Effector memory CD4-positive, alpha-beta T cell (primary cell): ENCODE measurements around the gene GLS.

ENCODE experiments used
- DNase-seq, 3 donors: peaks; one replicate each; pipeline ENCODE4 v3.0.0-alpha.2; 2020
- H3K27ac ChIP-seq: 2 replicates; pipeline ENCODE4 v1.7.0; 2013; ENCODE audit warnings: mild to moderate bottlenecking, low read length, moderate library complexity; ENCODE audit not compliant: insufficient read depth, poor library complexity, severe bottlenecking
- H3K27me3 ChIP-seq: replicated peaks from 2 replicates; pipeline ENCODE4 v1.7.0; 2013; ENCODE audit warnings: mild to moderate bottlenecking, low read length; ENCODE audit not compliant: insufficient read depth, control insufficient read depth, poor library complexity, severe bottlenecking
- H3K36me3 ChIP-seq: 2 replicates; pipeline ENCODE4 v1.7.0; 2013; ENCODE audit warnings: mild to moderate bottlenecking, low read length, moderate library complexity; ENCODE audit not compliant: control insufficient read depth, insufficient read depth
- H3K4me1 ChIP-seq: 2 replicates; pipeline ENCODE4 v1.7.0; 2013; ENCODE audit warnings: low read length, mild to moderate bottlenecking; ENCODE audit not compliant: control insufficient read depth, insufficient read depth, poor library complexity, severe bottlenecking
- H3K4me3 ChIP-seq: 2 replicates; pipeline ENCODE4 v1.7.0; 2013; ENCODE audit warnings: low read length, low read depth, mild to moderate bottlenecking; ENCODE audit not compliant: insufficient read depth, poor library complexity, severe bottlenecking
- H3K9me3 ChIP-seq: 2 replicates; pipeline ENCODE4 v1.7.0; 2013; ENCODE audit warnings: mild to moderate bottlenecking, low read length, moderate library complexity; ENCODE audit not compliant: control insufficient read depth

Gene GLS

GRCh38 chr2:190903693-190904450, 23.3 kb downstream of the GLS start:
- no peaks in the 10 kb centered on the region for H3K9me3 ChIP-seq
- H3K4me3 ChIP-seq = no peak overlapping the region
- DNase-seq = no peak
- no peaks in the 10 kb centered on the region for H3K27me3 ChIP-seq
- H3K36me3 ChIP-seq = peaks cover 29% of the 10 kb centered on the region
- no peaks in the 10 kb centered on the region for H3K4me1 ChIP-seq
- H3K27ac ChIP-seq = no peak overlapping the region

DNA sequence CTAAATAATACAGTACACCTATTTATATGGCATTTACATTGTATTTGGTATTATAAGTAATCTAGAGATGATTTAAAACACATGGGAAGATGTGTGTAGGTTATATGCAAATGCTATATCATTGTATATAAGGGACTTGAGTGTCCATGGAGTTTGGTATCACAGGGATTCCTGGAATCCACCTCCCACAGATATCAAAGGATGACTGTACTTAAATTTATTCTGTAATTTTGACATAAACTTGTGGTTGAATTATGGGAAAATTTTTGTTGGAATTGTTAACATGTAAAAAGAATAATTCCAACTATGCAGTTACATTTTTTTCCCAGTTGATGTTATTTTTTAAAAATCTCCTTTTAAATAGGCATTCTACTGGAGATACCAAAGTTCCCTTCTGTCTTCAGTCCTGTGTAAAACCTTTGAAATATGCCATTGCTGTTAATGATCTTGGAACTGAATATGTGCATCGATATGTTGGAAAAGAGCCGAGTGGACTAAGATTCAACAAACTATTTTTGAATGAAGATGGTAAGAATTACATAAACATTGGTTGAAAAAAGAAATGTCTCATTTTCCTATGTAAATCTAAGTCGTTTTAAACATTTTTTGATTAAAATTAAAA, 24.1 kb downstream of the GLS start:
- DNase-seq = no peak
- Histone ChIP-seq H3K27ac (no peak overlapping the region), H3K9me3 (no peaks in the 10 kb centered on the region), H3K4me3 (no peak overlapping the region), H3K4me1 (no peaks in the 10 kb centered on the region), H3K27me3 (no peaks in the 10 kb centered on the region), H3K36me3 (peaks cover 29% of the 10 kb centered on the region)

DNA sequence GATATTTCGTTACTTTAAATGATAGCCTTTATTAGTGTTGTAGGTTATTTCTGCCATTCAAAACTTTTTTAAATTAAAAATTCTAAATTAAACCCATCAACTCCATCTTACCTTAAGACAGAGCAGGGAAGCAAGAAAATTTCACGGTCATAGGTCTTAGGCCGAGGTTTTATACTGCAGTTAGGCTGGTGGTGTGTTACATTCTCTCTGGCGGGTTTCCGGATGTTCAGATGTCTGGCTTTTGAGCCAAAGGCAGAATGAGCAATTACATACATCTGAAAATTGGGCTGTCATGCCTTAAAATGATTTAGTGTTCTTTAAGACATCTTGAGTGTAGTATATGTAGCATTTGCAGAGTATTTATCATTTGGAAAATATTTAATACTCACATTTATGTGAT, 27.9 kb downstream of the GLS start:
- Histone ChIP-seq H3K27ac (no peak overlapping the region), H3K27me3 (no peaks in the 10 kb centered on the region), H3K4me3 (no peak overlapping the region), H3K36me3 (peaks cover 22% of the 10 kb centered on the region), H3K4me1 (no peaks in the 10 kb centered on the region), H3K9me3 (no peaks in the 10 kb centered on the region)
- no peak for DNase-seq

DNA sequence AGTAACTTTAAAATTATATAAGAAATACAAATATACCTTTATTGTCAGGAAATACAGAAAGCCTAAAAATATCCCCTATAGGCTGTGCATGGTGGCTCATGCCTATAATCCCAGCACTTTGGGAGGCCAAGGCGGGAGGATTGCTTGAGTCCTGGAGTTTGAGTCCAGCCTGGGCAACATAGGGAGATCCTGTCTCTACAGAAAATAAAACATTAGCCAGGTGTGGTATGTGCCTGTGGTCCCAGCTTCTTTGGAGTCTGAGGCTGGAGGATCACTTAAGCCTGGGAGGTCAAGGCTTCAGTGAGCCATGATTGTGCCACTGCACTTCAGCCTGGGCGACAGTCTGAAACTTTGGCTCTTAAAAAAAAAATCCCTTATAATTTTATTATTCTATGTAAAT, 29.1 kb downstream of the GLS start:
- DNase-seq = no peak
- Histone ChIP-seq H3K4me1 (no peaks in the 10 kb centered on the region), H3K4me3 (no peak overlapping the region), H3K9me3 (no peaks in the 10 kb centered on the region), H3K36me3 (peaks cover 26% of the 10 kb centered on the region), H3K27me3 (no peaks in the 10 kb centered on the region), H3K27ac (no peak overlapping the region)

GRCh38 chr2:190910341-190911136, 29.9 kb downstream of the GLS start:
- no peaks in the 10 kb centered on the region for H3K27me3 ChIP-seq
- no peak overlapping the region for H3K4me3 ChIP-seq
- peaks cover 27% of the 10 kb centered on the region for H3K36me3 ChIP-seq
- no peak for DNase-seq
- no peaks in the 10 kb centered on the region for H3K4me1 ChIP-seq
- H3K9me3 ChIP-seq = no peaks in the 10 kb centered on the region
- no peak overlapping the region for H3K27ac ChIP-seq

DNA sequence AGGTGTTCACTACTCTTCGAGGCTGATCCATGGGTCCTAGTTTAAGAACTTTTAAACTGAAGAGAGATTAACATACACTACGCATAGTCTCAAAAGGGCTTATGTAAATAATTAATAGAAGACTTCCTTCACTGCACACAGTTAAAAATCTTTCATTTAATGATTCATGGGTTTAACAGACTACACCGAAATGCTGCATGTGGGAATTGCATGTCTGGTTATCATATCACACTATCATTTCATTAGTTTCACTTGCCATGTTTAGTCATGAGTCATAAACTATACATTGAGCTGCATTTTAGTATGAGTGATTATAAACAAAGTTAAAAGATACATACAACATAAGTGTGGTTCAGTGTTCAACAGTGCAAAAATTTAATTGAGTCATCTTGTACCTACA, 31.2 kb downstream of the GLS start:
- H3K4me1 ChIP-seq = no peaks in the 10 kb centered on the region
- no peaks in the 10 kb centered on the region for H3K27me3 ChIP-seq
- no peak for DNase-seq
- H3K27ac ChIP-seq = no peak overlapping the region
- H3K4me3 ChIP-seq = no peak overlapping the region
- H3K36me3 ChIP-seq = peaks cover 35% of the 10 kb centered on the region
- H3K9me3 ChIP-seq = no peaks in the 10 kb centered on the region

- no peak for DNase-seq
Measured at GRCh38 chr2:190912726-190913125, 32.1 kb downstream of the GLS start.

GRCh38 chr2:190913725-190914124, 33.1 kb downstream of the GLS start:
- no peaks in the 10 kb centered on the region for H3K4me1 ChIP-seq
- H3K9me3 ChIP-seq = no peaks in the 10 kb centered on the region
- H3K36me3 ChIP-seq = peaks cover 41% of the 10 kb centered on the region
- no peak overlapping the region for H3K27ac ChIP-seq
- DNase-seq = no peak
- H3K4me3 ChIP-seq = no peak overlapping the region
- H3K27me3 ChIP-seq = no peaks in the 10 kb centered on the region

More at GRCh38 chr2:190912726-190913125, 32.1 kb downstream of the GLS start:
- no peaks in the 10 kb centered on the region for H3K27me3 ChIP-seq
- H3K27ac ChIP-seq = no peak overlapping the region
- H3K9me3 ChIP-seq = no peaks in the 10 kb centered on the region
- H3K4me3 ChIP-seq = no peak overlapping the region
- no peaks in the 10 kb centered on the region for H3K4me1 ChIP-seq
- peaks cover 38% of the 10 kb centered on the region for H3K36me3 ChIP-seq

DNA sequence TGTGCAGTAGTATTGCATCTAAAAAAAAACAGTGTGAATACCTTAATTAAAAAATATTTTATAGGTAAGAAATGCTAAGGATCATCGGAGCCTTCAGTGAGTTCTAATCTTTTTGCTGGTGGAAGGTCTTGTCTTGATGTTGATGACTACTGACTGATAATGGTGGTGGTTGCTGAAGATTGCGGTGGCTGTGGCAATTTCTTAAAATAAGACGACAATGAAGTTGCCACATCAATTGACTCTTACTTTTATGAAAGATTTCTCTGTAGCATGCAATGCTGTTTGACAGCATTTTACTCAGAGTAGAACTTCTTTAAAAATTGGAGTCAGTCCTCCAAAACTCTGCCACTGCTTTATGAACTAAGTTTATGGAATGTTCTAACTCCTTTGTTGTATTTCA, 36.2 kb downstream of the GLS start:
- H3K4me1 ChIP-seq = no peaks in the 10 kb centered on the region
- H3K9me3 ChIP-seq = no peaks in the 10 kb centered on the region
- no peaks in the 10 kb centered on the region for H3K27me3 ChIP-seq
- H3K27ac ChIP-seq = no peak overlapping the region
- DNase-seq = no peak
- peaks cover 42% of the 10 kb centered on the region for H3K36me3 ChIP-seq
- H3K4me3 ChIP-seq = no peak overlapping the region

- no peak overlapping the region for H3K4me3 ChIP-seq
- H3K9me3 ChIP-seq = no peaks in the 10 kb centered on the region
- no peaks in the 10 kb centered on the region for H3K27me3 ChIP-seq
- no peak for DNase-seq
- no peak overlapping the region for H3K27ac ChIP-seq
- no peaks in the 10 kb centered on the region for H3K4me1 ChIP-seq
- peaks cover 65% of the 10 kb centered on the region for H3K36me3 ChIP-seq
Measured at GRCh38 chr2:190920085-190920484, 39.5 kb downstream of the GLS start.
